ENCODE measurements around the gene JARID2.

JARID2 gene

GRCh38 chr6:15245361-15246216, at the start of gene JARID2:
JARID2 (plus strand) TSS chr6:15246069; CDS start chr6:15246540, 471 bp downstream.
- peak; percentile 88 to 98 for DNase-seq (ENCODE audit: low read depth in 2 of 2)

- no peak for DNase-seq (ENCODE audit: low read depth in 2 of 2)
Measured at GRCh38 chr6:15200087-15200486, 45.8 kb upstream of the JARID2 start.

- DNase-seq (ENCODE audit: low read depth in 2 of 2): no peak
Measured at GRCh38 chr6:15205321-15205720, 40.5 kb upstream of the JARID2 start.

- DNase-seq (ENCODE audit: low read depth in 2 of 2): no peak
Measured at GRCh38 chr6:15206887-15207286, 39.0 kb upstream of the JARID2 start.

- no peak for DNase-seq (ENCODE audit: low read depth in 2 of 2)
Measured at GRCh38 chr6:15207923-15208322, 37.9 kb upstream of the JARID2 start.

GRCh38 chr6:15213838-15214400, 31.9 kb upstream of the JARID2 start:
- DNase-seq (ENCODE audit: low read depth in 2 of 2): no peak

- no peak for DNase-seq (ENCODE audit: low read depth in 2 of 2)
Measured at GRCh38 chr6:15218401-15218800, 27.5 kb upstream of the JARID2 start.

- DNase-seq (ENCODE audit: low read depth in 2 of 2): no peak
Measured at GRCh38 chr6:15220062-15220461, 25.8 kb upstream of the JARID2 start.

- no peak for DNase-seq (ENCODE audit: low read depth in 2 of 2)
Measured at GRCh38 chr6:15227827-15228318, 18.0 kb upstream of the JARID2 start.

GRCh38 chr6:15230827-15231226, 15.0 kb upstream of the JARID2 start:
- no peak for DNase-seq (ENCODE audit: low read depth in 2 of 2)

GRCh38 chr6:15232836-15233510, 12.9 kb upstream of the JARID2 start:
- no peak for DNase-seq (ENCODE audit: low read depth in 2 of 2)

GRCh38 chr6:15234068-15234758, 11.7 kb upstream of the JARID2 start:
- no peak for DNase-seq (ENCODE audit: low read depth in 2 of 2)

- DNase-seq (ENCODE audit: low read depth in 2 of 2): no peak
Measured at GRCh38 chr6:15239616-15240364, 6.1 kb upstream of the JARID2 start.

GRCh38 chr6:15242503-15242902, 3.4 kb upstream of the JARID2 start:
- no peak for DNase-seq (ENCODE audit: low read depth in 2 of 2)

GRCh38 chr6:15242937-15243614, 2.8 kb upstream of the JARID2 start:
- DNase-seq (ENCODE audit: low read depth in 2 of 2): no peak

- DNase-seq (ENCODE audit: low read depth in 2 of 2): no peak
Measured at GRCh38 chr6:15243910-15244619, 1.8 kb upstream of the JARID2 start.

- peak; percentile 28 to 36 for DNase-seq (ENCODE audit: low read depth in 2 of 2)
Measured at GRCh38 chr6:15244620-15245360, 1.1 kb upstream of the JARID2 start.

- no peak for DNase-seq (ENCODE audit: low read depth in 2 of 2)
Measured at GRCh38 chr6:15246217-15246665, 372 bp downstream of the JARID2 start.
